GM10266 (cell line): ENCODE results near the gene ETS1.

Experiments
- DNase-seq: peaks from one replicate; pipeline ENCODE4 v3.0.0; 2012; ENCODE audit errors: extremely low spot score
- TF ChIP-seq, protein P1 (sequence below): IDR thresholded peaks from 2 replicates; pipeline ENCODE4 v1.5.1; 2012; ENCODE audit warnings: mild to moderate bottlenecking, low read depth; ENCODE audit not compliant: control insufficient read depth, insufficient read depth; ENCODE audit errors: missing control alignments

ETS1 gene

DNA sequence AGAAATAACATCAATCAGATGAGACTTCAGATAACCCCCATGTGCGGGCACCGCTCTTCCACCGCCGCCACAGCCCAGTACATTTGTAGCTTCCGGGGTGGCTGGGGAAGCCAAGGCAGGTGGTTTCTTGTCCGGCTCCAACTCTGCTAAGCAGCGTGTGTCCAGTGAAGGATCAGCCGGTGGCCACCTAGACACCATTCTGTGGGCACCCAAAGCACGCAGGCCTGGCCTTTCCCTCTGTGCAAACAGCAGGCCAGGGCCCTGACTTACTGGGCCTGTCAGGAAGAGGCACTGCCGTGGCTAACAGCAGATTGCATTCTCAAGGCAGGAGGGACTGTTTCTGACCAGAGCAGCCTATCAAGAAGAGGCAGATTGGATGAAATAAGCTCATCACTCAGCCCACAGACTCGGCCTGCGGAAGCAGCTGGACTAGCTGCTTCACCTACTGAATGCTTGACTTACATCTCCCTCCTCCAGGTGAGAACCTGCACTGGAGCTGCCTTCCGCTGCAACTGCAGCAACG lies 74.8 kb downstream of the ETS1 start:
- TF ChIP-seq, protein P1, sequence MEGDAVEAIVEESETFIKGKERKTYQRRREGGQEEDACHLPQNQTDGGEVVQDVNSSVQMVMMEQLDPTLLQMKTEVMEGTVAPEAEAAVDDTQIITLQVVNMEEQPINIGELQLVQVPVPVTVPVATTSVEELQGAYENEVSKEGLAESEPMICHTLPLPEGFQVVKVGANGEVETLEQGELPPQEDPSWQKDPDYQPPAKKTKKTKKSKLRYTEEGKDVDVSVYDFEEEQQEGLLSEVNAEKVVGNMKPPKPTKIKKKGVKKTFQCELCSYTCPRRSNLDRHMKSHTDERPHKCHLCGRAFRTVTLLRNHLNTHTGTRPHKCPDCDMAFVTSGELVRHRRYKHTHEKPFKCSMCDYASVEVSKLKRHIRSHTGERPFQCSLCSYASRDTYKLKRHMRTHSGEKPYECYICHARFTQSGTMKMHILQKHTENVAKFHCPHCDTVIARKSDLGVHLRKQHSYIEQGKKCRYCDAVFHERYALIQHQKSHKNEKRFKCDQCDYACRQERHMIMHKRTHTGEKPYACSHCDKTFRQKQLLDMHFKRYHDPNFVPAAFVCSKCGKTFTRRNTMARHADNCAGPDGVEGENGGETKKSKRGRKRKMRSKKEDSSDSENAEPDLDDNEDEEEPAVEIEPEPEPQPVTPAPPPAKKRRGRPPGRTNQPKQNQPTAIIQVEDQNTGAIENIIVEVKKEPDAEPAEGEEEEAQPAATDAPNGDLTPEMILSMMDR, result no peak

DNA sequence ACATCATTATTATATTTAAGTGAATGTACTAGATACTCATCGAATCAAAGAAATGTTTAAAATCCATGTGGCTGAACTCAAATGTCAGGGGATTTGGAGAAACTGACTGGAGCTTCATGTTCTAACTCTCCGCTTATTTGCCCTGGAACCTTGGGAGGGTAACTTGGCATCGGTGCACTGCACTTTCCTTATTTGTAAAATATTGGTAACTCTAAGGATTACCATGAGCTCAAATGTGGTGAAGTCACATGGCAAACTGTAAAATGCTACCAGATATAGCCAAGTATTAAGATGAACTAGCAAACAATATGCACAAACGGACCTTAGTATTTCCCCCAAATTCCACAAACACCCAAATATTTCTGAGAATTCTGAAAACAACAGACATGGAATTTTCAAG lies 75.6 kb downstream of the ETS1 start:
- TF ChIP-seq, protein P1, result no peak

More for the DNA sequence above, 74.8 kb downstream of the ETS1 start:
- no peak for DNase-seq

DNA sequence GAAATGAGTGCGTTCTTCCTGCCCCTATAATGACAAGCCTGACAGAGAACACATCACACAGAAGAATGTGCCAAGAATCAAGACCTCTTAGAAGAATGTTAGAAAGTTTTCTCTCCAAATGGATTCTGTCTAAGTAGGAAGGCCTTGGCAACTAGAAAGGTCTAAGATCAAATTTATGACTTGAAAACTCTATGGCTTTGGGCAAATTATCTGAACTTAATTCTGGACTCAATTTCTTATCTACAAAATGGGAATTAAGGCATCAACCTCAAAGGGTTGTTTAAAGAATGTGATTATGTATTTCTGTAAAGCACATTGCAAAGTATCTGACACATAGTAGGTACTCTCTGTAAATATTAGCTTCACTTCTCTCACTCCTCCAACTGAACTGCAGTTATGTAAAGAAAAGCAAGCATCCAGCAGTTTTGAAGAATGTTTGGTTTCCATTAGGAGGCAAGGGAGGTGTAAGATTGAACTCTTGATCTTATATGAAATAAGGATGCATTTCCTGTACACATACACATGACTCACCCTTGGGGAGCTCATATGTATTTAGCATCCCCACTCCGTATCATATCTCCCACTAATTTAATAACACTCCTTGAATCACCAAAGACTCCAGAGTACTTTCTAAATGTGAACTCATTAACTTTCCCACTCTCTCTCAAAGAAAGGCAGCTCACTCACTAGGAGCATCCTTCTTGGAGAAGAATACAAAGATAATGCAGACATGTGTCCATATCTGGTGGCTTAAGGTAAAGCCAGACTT lies 77.6 kb downstream of the ETS1 start:
- DNase-seq, result no peak
- TF ChIP-seq, protein P1, result no peak

More for the DNA sequence above, 75.6 kb downstream of the ETS1 start:
- DNase-seq, result no peak

DNA sequence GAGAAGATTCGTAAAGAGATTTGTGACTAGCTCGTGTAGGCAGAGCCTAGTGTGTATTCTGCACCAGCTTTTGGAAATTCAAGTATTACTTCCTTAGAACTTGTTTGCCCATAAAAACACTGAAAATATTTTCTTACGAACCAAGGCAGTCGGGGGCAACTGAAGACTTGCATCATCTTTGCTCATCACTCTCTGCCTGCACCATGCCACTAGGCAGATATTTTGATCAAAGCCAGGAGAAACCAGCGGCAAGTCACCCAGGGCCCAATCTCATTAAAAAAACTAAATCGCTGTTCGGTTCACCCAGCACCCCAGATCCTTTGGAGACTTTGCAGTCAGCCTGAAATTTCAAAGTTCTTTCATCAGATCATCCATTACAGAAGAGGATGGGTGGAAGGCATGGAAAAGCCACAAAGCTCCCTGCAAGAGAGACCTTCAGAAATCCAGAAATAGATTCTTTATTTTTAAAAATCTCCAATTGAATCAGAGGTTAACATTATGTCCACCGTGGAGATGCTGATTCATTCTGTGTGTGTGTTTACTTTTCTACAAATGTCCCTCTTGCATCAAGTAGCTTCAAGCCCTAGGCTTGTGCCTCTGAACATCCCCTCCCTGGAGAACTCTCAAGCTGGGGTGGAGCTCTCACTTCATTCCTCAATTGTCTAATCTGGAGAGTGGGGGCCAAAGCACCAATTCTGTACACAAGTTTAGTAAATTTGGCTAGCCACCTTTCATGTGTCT lies 78.4 kb downstream of the ETS1 start:
- TF ChIP-seq, protein P1, result no peak
- DNase-seq, result no peak

DNA sequence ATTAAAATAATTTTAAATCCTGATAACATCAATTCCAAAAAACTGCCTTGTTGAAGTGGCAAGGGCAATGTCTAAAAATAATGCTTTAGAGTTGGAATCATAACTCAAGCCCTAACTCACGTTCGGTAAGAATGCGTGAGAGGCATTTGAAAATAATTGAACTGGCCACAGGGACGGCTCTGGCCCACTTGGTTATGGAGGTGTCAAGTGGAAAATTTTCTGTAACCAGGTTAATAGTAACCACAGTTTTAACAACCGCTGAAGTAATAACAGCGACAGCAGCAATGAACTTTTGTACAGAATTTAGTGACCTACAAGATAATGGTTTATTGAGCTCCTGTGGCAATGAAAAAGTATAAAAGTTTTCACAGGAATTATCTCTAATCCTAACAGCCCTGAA lies 79.4 kb downstream of the ETS1 start:
- TF ChIP-seq, protein P1, result no peak
- no peak for DNase-seq

DNA sequence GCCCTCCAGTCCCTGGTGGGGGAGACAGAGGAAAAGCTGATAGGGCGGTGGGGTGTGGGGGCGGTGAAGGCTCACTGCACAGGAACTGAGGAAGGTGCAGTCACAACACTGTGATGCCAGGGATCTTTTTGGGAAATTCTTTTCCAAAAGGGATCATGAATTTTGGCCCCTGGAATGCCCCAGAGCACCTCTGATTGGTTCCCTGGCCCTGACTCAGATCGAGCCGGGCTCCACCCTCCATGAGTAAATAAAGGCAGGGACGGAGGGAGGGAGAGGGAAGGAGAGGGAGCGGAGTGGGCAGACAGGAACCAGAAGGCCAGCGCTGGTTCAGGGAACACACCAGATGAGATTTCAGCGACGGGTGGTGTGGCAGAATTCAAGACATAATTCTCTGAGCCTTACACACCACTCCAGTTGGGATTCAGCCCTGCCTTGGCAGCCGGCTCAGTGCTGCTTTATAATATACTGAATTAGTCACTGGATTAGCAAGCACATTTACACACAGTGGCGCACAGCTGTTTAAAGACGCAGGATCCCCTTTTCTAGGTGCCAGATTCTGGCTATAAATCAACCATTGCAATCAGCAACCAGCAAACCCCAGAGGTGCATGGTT lies 80.3 kb downstream of the ETS1 start:
- DNase-seq, result no peak
- TF ChIP-seq, protein P1, result no peak

DNA sequence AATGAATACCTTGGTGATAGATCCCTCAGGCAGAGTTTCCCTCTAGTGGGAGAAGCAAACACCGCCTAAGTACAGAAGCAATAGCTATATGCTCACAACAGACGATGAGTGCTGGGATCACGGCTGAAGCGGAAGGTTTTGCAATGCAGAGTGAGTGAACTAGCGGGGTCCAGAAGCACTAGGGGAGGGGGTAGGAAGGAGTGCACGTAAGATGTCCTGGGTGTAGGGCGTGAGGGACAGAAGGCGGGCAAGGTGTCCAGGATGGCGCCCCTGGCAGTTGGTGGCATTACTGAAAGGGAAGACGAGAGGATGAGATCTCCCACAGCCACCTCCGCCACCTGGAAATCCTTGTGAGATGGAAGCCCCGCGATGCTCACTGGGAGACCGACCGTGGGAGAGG lies 81.0 kb downstream of the ETS1 start:
- TF ChIP-seq, protein P1, result no peak
- no peak for DNase-seq
